Renal cortex interstitium (tissue), 11 donors: ENCODE measurements around the gene TNFSF8. TPM values are rescaled to one million over a fixed set of nuclear protein-coding genes. Genes with fewer than 3 reads are reported as not detected.

Experiments
- DNase-seq, 11 donors: peaks; one replicate each; pipeline ENCODE4 v3.0.0-alpha.2; 2013; ENCODE audit warnings: low read depth in 9 of 11, low spot score in 4 of 11; ENCODE audit errors: extremely low read depth in 1 of 11
- polyA plus RNA-seq, 3 donors: library from polyadenylated mRNA; unstranded; fragments of 120-200 nt; gene quantifications; one replicate each; pipeline ENCODE4 v1.2.1, GENCODE V29; 2013; ENCODE audit not compliant: insufficient read length in 3 of 3

Gene TNFSF8
- polyA plus RNA-seq, 3 donors, result 0.46 to 0.51 (median 0.47) TPM

DNA sequence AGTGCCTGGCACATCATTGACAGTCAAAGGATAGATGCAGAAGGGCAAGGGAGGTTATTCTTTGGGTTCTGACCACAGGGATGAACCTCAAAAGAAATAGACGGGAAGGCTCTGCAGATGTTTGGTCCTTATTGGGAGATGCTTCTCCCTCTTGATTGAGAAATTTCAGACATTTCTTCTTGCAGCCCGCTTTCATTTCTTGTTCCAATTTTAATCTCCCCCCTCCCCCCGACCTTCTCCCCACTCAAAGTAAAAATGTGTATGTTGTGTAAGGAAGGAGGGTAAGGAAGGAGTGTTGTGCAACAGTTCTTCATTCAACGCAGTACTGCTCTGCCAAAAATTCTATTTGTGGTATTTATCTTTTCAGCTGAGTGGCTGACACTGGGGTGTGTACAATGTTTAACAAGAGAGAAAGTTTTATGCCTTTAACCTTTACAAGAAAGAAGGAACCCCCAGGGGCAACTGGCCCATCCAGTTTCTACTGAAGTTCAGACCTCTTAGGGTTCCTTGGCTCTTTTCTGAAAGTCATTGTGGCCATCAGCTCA, 78.3 kb downstream of the TNFSF8 start:
- no peak for DNase-seq

DNA sequence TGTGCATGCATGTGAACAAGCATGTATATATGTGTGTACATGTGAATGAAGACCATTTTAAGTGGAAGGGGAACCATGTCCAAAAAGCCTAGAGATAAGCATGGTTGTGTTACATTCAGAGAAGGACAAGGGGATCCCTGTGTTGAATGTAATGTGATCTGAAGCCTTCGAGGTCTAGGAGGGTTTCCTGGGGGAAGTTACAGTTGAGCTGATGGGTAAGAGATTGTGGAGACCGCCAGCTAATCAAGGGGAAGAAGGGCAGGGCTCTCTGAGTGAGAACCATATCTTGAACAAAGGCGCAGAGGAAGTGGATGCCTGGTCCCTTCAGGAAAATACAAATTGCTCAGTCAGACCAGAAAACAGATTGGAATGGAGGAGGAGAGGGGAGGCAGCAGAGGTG, 79.1 kb downstream of the TNFSF8 start:
- no peak for DNase-seq

Other genes with a start within 250 kb of the TNFSF8 start
- not detected for gene TEX48, start 248.4 kb downstream of the TNFSF8 start, polyA plus RNA-seq
- gene TNFSF15, start 124.6 kb downstream of the TNFSF8 start, polyA plus RNA-seq, result 1 to 10 TPM; 5.8 to 8.4 (median 8.1) TPM
- gene TNC, start 187.6 kb upstream of the TNFSF8 start, polyA plus RNA-seq, result 100 to 1,000 TPM; 329 to 375 (median 366) TPM